CD4-positive, alpha-beta T cell treated with Interleukin-17A for 4 hours (primary cell): ENCODE data around the gene MEGF8.

Experiments used
- DNase-seq: peaks from one replicate; pipeline ENCODE4 v3.0.0-alpha.2; 2020; ENCODE audit warnings: mixed read lengths

Gene MEGF8

DNA sequence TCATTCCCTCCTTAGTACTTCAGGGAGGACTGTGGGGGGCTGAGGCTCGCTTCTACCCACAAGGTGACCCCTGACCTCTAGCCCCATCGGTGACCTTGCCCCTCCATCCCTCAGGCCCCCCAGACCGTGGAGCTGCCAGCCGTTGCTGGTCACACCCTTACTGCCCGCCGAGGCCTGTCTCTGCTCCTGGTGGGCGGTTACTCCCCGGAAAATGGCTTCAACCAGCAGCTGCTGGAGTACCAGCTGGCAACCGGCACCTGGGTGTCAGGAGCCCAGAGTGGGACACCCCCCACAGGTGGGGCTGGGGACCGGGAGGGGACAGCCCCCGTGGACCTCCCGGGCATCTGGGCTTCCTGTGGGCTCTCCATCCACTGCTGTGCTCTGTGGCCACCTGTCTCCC, 31.9 kb downstream of the MEGF8 start:
- no peak for DNase-seq

- no peak for DNase-seq
Observed at GRCh38 chr19:42360787-42361544, 35.5 kb downstream of the MEGF8 start.

GRCh38 chr19:42361545-42361910, 36.1 kb downstream of the MEGF8 start:
- DNase-seq = no peak

DNA sequence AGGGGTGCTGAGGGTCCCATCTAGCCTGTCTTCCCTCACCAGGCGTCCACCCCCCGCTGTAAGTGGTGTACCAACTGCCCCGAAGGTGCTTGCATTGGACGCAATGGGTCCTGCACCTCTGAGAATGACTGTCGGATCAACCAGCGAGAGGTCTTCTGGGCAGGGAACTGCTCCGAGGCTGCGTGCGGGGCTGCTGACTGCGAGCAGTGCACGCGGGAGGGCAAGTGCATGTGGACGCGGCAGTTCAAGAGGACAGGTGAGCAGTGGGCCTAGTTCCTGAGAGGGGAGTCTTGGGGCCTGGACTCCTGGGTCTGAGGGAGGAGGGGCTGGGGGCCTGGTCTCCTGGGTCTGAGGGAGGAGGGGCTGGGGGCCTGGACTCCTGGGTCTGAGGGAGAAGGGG, 36.9 kb downstream of the MEGF8 start:
- no peak for DNase-seq

DNA sequence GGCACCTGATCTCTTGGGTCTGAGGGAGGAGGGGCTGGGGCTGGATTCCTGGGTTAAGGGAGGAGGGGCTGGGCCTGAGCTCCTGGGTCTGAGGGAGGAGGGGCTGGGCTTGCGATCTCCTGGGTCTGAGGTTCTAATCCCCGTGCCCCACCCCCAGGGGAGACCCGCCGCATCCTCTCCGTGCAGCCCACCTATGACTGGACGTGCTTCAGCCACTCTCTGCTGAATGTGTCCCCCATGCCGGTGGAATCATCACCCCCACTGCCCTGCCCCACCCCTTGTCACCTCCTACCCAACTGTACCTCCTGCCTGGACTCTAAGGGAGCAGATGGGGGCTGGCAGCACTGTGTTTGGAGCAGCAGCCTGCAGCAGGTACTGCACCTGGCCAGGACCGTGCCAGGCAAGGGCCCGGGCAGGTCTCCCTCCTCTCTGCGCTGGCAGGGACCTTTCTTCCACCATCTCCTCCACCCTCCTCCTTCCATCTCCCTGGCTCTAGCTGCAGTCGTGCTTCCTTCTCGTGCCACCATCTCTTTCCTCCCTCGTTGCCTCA, 37.5 kb downstream of the MEGF8 start:
- DNase-seq = no peak

DNA sequence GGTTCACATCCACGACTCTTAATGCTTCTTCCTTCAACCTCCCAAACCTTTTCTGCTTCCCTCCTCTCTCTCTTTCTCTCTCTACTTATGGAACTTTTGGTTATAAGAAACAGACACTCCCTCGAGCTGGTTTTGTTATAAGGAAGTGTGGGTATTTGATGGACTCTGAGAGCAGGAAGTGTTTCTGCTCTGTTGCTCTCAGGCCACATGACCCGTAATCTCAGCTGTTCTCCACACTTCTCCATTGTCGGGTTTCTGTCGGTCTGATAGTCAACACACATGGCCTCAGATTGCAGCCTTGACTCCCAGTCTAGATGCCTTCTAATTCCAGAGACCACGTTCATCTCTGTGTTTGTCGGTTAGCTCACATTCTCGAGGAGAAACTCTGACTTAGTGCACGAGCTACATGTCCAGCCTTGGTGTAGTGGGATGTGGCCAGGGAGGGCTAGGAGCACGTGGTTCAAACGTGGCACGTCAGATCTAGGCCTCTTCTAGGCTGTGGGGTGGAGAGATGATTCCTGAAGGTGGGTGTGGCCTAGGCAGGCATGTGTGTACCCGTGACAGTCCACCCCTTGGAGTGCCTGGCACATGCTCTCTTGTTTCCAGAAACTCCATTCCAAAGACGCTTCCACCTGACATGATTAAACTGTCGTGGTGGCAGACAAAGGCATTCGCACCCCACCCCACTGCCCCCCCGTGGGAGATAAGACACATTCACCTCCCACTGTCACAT, 38.3 kb downstream of the MEGF8 start:
- DNase-seq = no peak

DNA sequence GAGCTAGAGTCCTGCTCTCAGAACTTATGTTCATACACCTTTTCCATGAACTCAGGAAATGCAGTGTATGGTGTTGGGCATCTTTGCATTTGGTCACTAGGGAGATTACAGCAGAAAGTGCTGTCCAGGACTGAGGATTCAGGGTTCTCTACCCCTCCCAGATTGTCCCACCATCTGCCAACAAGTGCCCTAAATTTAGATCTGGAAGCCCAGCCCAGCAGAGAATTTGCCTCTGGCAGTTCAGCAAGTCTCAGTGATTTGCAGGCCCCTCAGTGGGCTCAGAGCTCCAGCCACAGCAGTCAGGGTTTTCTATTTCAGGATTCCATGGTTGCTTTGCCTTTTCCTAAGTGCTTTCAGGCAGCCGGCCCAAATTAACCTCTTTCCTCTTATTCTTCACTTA, 41.2 kb downstream of the MEGF8 start:
- DNase-seq = no peak

DNA sequence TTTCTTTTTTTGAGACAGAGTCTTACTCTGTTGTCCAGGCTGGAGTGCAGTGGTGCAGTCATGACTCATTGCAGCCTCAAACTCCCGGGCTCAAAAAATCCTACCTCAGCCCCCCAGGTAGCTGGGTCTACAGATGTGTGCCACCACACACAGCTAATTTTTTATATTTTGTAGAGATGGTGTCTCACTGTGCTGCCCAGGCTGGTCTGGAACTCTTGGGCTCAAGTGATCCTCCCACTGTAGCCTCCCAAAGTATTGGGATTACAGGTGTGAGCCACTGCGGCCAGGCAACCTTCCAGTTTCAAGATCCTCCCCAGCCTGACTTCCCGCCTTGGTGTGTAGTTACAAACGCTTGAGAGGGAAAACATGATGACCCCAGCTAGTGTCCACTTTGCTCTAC, 42.5 kb downstream of the MEGF8 start:
- no peak for DNase-seq

DNA sequence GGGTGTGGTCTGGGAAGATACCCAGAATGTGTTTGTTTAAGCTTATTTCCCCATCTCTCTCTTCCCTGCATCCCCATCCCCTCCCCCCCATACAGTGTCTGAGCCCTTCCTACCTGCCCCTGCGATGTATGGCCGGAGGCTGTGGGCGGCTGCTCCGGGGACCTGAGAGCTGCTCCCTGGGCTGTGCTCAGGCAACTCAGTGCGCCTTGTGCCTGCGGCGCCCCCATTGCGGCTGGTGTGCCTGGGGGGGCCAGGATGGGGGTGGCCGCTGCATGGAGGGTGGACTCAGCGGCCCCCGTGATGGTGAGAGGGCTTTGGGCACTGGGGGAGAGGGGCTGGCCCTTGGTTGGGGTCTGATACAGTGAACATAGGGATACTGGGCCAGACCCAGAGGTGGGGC, 42.9 kb downstream of the MEGF8 start:
- no peak for DNase-seq

DNA sequence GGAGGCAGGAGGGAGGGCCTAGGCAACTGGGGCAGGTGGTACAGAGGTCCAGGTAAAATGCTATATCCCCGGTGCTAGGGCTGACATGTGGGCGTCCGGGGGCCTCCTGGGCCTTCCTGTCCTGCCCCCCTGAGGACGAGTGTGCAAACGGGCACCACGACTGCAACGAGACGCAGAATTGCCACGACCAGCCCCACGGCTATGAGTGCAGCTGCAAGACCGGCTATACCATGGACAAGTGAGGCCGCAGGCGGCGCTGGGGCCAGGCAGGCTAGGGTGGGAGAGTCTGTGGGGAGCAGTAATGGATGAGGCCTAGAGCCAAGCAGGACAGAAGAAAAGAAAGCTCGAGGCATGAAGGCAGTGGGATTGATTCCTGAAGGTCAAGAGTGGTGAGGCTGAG, 43.3 kb downstream of the MEGF8 start:
- DNase-seq = no peak

- no peak for DNase-seq
Observed at GRCh38 chr19:42369433-42370067, 44.1 kb downstream of the MEGF8 start.

DNA sequence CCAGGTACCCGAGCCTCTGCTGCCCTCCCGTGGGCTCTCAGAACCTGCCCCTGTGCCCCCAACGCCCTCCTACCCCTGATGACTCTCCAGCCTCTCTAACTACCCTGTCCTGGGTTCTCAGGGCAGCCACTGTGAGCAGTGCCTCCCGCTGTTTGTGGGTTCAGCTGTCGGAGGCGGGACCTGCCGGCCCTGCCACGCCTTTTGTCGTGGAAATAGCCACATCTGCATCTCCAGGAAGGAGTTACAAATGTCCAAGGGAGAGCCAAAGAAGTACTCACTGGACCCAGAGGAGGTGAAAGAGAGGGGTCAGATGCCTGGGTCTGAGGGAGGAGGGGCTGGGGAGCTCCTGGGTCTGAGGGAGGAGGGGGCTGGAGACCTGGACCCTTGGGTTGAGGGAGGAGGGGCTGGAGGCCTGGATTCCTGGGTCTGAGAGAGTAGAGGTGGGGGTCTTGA, 44.7 kb downstream of the MEGF8 start:
- no peak for DNase-seq

GRCh38 chr19:42370626-42371175, 45.3 kb downstream of the MEGF8 start:
- DNase-seq = no peak

DNA sequence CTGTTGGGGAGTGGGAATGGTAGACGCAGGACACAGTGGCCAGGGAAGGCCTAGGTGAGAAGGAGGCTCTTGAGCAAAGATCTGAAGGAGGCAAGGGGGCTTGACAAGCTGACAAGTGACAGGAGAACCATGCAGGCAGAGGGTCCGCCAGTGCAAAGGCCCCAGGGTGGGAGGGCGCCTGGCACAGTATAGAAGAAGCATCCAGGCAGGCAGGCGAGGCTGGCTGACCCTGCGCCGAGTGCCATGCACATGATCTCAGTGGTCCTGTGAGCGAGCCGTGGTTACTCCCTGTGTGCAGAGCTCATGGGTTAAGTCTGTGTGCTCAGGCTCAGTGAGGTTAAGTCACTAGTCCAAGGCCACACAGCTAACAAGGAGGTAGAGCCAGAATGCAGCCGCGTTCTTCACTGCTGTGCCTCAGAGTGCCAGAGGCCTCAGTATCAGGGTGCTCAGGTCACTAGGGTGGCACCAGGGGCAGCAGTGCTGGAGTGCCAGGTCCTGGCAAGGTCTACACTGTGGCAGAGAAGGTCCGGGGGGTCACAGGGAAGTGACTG, 49.5 kb downstream of the MEGF8 start:
- no peak for DNase-seq

DNA sequence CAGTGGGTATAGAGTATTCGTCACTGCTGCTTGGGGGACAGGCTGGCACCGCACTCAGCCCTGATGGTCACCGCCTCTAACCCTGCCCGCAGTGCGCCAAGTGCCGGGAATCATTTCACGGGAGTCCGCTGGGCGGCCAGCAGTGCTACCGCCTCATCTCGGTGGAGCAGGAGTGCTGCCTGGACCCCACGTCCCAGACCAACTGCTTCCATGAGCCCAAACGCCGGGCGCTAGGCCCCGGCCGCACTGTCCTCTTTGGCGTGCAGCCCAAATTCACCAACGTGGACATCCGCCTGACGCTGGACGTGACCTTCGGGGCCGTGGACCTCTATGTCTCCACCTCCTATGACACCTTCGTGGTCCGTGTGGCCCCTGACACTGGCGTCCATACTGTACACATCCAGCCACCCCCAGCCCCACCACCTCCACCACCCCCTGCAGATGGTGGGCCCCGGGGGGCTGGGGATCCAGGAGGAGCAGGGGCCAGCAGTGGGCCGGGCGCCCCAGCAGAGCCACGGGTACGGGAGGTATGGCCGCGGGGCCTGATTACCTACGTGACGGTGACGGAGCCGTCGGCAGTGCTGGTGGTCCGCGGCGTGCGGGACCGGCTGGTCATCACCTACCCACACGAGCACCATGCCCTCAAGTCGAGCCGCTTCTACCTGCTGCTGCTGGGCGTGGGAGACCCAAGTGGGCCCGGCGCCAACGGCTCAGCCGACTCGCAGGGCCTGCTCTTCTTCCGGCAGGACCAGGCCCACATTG, 50.2 kb downstream of the MEGF8 start:
- DNase-seq = no peak

DNA sequence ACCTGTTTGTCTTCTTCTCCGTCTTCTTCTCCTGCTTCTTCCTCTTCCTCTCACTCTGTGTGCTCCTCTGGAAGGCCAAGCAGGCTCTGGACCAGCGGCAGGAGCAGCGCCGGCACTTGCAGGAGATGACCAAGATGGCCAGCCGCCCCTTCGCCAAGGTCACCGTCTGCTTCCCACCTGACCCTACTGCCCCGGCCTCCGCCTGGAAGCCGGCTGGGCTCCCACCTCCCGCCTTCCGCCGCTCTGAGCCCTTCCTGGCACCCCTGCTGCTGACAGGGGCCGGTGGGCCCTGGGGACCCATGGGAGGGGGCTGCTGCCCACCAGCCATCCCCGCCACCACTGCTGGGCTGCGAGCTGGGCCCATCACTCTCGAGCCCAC, 50.7 kb downstream of the MEGF8 start:
- no peak for DNase-seq

DNA sequence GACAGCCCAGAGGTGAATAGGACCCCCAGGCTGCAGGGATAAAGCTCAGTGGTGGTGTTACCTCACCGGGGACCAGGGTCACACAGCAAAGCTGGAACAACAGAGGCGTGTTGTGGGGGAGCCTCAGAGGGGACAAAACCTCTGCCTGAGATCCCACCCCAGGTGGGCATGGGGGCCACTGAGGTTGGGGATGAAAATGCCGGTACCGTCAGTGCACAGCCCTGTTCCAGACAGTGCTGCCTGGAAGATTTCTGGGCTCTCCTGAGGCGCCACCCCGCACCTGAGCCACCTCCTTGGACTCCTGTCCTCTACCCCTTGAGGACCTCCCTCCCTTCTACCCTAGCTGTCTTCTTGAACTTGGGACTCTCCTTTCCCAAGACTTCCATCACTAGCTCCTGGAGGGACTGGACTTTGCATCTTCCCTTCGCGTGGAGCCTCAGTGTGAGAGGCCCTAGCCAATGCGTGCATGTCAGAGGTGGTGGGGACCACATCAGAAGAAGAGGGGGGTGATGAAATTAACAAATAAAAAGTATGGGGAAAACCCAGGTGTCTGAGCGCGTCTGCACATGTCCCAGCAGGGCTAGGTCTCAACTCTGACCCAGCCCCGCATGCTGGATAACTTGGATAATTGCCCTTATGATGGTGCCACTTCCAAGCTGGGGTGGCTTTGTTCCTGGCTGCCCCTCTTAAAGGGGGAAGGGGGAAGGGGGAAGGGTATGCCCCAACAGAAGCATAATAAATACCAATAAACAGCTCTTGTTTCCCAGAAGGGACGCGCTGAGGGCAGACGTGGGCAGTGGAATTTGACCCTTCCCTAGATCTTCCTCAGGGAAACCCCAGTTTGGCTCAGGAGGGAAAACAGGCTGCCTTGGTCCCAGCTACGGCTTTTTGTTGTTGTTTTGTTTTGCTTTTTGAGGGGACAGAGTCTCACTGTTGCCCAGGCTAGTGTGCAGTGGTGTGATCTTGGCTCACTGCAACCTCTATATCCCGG, 53.1 kb downstream of the MEGF8 start:
- DNase-seq = no peak

- no peak for DNase-seq
Observed at GRCh38 chr19:42380155-42380554, 54.7 kb downstream of the MEGF8 start.

- peak; percentile 79 for DNase-seq
Observed at GRCh38 chr19:42386974-42387707, 61.7 kb downstream of the MEGF8 start.

GRCh38 chr19:42388851-42389489, 63.5 kb downstream of the MEGF8 start:
- no peak for DNase-seq
